Stimulated activated CD8-positive, alpha-beta memory T cell treated with anti-CD3 and anti-CD28 coated beads, Interleukin-12 subunit alpha, Interleukin-12 subunit beta, amount 100 ng/mL, for 4 hours (primary cell): ENCODE results near the gene ACTR10.

Experiments used
- DNase-seq: peaks from one replicate; pipeline ENCODE4 v3.0.0-alpha.2; 2020; ENCODE audit warnings: low read depth

Gene ACTR10

GRCh38 chr14:58199726-58200479 is at the start of gene ACTR10:
TSS of gene ACTR10 (plus strand) at chr14:58200149. CDS start at chr14:58200218, 69 bp downstream.
- DNase-seq: peak; percentile 83

- no peak for DNase-seq
These were observed 49.6 kb upstream of the ACTR10 start for GRCh38 chr14:58150243-58150805.

DNA sequence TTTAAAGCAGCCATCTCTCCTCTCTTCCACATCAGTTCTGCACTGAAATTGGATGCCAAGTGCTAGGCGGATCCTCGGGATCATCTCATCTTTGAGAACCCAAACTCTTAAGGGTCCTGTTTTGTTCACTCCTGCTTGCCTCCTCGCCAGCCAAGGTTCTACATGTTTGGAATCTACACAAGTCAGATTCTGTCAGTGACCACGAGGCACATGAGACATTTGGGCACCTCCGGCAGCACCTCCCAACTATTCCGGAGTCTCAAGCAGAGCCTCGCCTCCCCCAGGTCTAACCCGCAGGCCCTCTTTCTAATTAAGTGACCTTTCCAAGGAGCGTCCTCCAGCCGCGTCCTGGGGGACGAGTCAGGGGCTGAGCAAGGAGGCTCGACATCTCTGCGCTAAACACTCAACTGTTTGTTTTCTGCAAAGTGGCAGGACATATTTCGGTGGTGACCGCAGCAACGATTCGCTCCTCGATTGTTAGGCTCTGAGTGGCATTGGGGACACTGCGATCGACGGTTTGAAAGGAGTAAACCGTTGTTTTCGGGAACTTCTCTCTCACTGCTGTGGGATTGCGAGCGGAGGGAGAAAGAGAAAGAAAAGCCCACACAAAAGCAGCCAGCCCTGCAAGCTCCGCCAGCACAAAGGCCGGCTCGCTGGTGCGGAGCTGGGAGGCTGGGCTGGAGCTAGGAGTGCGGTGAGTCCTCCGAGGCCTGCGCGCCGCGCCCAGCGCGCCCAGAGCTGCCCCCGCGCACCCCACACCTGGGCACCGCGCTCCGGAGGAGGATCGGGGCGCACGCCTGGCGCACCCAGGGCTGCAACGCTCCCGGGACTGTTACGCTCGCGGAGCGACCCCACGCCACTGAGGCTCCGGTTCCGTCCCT is 48.6 kb upstream of the ACTR10 start:
- no peak for DNase-seq

- peak; percentile 43 for DNase-seq
These were observed 47.7 kb upstream of the ACTR10 start, which contains the start of gene ARMH4 for GRCh38 chr14:58152014-58152857. TSS of gene ARMH4 (minus strand) at chr14:58152213. CDS start at chr14:58139358, 12,855 bp downstream.

DNA sequence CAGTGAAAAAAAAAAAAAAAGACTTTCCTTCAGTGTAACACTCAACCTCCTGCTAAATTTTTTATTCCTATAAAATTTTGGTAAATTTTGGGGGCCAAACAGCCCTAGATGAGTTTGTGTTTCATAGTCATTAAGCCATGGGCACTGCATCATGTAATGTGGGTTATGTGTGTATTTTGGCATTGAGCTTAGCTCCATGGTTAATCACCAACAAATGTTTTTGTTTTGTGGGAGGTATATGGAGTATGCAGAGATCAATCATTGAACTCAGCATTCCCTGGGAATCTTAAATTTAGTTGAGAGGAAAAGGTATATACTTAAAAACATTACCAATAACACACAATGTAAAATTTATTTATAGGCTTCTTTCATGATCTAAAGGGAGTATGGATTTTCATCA is 39.4 kb upstream of the ACTR10 start:
- DNase-seq: no peak

- DNase-seq: peak; percentile 41
These were observed 33.7 kb upstream of the ACTR10 start for GRCh38 chr14:58166005-58166983.

DNA sequence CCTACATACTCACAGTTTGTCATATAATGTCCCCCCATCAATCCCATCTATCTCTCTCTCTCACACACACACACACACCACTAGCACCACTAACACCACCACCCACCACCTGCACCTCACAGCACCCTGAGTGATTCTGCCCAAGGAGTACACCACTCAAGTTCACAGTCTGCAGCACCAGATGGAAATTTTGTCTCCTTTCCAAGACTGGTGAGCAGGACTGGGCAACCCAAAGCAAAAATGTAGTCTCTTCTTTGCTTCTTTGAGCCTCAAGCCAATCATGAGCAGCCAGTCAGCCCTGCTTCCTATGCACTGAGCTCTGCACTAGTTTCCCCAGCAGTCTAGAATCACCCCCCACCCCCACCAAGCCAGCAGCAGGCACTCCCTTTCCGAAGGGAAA is 32.9 kb upstream of the ACTR10 start:
- no peak for DNase-seq

DNA sequence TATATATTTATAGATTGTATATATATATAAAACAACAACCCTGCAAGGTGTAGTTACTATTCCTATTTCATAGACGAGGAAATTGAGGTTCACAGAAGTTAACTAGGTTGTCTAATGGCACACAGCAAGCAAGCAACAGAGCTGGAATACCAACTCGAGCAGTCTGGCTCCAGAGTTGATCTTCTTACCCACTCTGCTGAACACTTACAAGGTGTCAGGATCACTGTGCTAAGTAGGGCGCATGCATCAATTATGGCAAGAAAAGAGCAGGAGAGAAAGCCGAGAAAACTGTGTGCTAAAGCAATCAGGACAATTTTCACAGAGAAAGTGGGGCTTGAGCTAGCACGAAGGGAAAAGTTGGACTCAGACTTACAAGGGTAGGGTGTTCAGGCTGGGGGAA is 32.1 kb upstream of the ACTR10 start:
- no peak for DNase-seq

DNA sequence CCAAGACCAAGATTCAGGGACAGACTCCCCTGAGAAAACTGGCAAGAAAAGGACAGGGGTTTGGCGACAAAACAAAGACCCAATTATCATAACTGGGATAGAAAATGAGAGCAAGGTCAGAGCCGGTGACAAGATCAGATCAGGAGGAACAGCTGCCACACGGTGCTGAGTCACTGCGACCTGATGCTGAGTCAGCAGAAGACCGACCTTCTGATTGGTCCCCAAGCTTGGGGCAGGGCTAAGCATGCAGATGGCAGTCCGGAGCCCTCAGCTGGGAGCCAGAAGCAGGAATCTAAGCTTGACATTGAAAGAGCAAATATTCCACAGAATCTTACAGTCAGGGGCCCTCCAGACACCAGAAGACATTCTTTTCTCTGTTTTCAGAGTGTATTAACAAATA is 28.9 kb upstream of the ACTR10 start:
- peak; percentile 6 for DNase-seq

- no peak for DNase-seq
These were observed 22.8 kb upstream of the ACTR10 start for GRCh38 chr14:58177125-58177524.

GRCh38 chr14:58189176-58189575 is 10.8 kb upstream of the ACTR10 start:
- DNase-seq: no peak

GRCh38 chr14:58191763-58192601 is 8.0 kb upstream of the ACTR10 start:
- DNase-seq: no peak

DNA sequence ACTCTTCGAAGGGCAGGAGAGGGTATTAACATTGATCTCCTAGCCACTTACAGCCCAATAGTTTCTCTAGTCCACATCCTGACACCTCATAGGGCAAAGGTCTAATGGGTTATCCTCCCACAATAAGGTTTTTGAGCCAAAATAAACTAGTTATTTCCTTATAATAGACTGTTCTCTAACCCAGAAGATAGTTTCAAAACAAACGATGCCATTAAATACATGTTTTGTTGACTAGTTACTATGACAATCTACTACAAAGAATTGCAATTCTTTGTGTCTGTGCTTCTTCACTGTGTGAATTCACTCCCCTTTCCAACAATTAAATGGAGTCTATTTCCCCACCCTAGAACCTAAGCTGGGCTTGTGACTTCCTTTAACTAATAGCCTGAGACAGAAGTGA is 6.4 kb upstream of the ACTR10 start:
- DNase-seq: no peak

DNA sequence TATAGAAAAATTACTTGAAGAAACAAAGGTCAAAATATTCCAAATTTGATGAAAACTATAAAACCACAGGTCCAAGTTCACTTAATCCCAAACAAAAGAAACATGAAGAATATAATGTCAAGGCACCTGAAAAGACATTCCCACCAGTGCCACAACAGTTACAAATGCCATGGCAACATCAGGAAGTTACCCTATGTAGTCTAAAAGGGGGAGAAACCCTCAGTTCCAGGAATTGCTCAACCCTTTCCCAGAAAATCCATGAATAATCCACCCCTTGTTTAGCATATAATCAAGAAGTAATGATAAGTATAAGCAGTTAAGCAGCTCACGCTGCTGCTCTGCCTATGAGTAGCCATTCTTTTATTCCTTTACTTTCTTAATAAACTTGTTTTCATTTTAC is 3.8 kb upstream of the ACTR10 start:
- no peak for DNase-seq

GRCh38 chr14:58198086-58198485 is 1.9 kb upstream of the ACTR10 start:
- no peak for DNase-seq

DNA sequence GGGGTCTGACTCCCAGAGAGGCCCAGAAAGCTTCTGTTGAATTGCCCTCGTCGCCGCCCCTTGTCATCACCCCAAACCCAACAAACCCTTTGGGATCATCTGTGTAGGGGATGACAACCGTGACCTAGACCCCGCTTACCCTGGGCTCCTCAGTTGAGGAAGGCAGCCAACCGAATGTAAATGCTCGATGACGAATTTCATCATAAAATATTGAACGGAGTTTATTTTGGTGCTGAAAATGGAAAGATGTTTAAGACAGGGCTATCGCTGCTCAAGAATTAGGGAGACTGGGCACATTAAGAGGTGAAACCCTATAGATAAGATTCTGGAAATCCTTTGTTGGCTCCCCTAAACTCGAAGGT is 512 bp downstream of the ACTR10 start:
- no peak for DNase-seq

DNA sequence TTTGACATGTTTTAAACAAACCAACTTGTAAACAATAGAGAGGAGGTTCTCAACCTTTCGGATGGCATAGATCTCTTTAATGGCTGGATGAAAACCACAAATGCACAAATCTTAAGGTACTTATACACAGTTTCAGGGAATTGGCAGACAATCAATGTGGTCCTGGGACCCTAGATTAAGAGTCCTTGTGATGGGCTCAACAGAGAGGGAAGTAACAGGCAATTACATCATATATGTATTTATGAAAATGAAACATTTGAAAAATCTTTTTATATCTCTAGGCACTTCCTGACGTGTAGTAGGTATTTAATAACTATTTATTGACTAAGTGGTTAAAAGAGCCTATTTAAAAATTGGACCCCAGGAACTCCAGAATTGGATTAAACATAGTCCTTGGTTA is 897 bp downstream of the ACTR10 start:
- no peak for DNase-seq

DNA sequence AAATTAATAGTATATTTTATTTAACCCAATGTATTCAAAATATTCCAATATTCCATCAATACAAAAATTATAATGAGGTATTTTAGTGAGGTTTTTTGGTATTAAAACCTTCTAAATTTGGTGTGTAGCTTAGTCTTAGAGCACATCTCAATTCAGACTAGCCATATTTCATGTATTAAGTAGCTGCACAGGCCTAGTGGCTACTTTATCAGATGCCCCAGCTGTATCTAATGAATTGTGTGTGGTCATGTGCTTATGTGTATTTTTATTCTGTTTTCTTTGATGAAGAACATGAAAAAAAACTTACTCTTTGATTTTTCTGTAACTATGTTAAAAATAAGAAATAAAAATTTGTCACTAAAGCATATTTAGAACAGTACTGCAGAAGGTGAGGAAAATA is 13.2 kb downstream of the ACTR10 start:
- DNase-seq: no peak

- no peak for DNase-seq
These were observed 15.4 kb downstream of the ACTR10 start for GRCh38 chr14:58215191-58215914.
